GM12872 (cell line): ENCODE measurements around the gene MRPL39.

Experiments
- TF ChIP-seq, protein P1 (sequence below): IDR thresholded peaks from 3 replicates; pipeline ENCODE4 v1.5.1; 2011; ENCODE audit warnings: low read depth, mild to moderate bottlenecking, low read length, moderate library complexity; ENCODE audit not compliant: insufficient read depth

Gene MRPL39

DNA sequence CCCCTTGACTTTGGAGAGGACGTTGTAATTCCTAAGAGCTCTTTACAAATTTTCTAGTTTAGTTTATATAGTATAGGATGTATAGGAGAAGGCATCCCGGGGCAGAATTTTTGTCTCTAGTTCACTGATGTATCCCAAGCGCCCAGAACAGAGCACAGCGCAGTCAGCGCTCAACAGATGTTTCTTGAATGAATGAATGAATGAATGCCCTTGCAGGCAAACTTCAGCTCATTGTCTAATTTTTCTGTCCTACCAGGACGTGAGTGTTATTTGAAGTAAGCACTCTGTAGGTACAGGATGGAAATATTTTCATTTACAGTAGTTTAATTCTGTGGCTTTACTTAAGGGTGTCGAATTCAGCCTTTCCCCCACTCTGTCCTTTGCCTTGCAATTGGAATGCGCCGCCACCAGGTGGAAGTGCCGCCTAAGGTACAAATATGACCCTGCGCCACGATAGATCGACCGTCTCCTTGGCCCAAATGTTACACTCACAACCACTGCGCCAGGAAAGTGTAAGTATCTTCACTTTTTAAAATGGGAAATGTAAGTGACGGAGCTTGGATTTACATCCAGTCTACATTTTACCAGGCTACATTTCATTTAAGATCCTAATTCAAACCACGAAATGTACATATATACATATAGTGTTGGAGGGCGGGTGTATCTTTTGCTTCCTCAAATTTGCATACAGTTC, 910 bp upstream of the MRPL39 start:
- TF ChIP-seq, protein P1, sequence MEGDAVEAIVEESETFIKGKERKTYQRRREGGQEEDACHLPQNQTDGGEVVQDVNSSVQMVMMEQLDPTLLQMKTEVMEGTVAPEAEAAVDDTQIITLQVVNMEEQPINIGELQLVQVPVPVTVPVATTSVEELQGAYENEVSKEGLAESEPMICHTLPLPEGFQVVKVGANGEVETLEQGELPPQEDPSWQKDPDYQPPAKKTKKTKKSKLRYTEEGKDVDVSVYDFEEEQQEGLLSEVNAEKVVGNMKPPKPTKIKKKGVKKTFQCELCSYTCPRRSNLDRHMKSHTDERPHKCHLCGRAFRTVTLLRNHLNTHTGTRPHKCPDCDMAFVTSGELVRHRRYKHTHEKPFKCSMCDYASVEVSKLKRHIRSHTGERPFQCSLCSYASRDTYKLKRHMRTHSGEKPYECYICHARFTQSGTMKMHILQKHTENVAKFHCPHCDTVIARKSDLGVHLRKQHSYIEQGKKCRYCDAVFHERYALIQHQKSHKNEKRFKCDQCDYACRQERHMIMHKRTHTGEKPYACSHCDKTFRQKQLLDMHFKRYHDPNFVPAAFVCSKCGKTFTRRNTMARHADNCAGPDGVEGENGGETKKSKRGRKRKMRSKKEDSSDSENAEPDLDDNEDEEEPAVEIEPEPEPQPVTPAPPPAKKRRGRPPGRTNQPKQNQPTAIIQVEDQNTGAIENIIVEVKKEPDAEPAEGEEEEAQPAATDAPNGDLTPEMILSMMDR: peak; percentile 87

DNA sequence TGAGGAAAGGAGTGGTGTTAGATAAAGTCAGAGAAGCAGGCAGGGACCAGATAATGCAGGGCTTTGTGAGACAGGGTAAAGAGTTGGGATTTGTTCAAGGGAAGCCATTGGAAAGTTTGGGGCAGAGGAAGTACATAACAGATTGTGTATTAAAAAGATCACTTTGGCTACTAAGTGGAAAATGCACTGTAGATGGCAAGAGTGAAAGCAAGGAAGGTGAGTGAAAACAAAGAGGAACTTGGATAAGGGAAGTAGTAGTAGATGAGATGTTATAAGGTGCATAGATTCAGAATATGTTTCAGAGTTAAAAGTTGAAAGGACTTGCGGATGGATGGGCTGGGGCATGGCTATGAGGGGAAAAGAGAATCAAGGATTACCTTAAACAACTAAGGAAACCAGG, 17.4 kb downstream of the MRPL39 start:
- TF ChIP-seq, protein P1: no peak

DNA sequence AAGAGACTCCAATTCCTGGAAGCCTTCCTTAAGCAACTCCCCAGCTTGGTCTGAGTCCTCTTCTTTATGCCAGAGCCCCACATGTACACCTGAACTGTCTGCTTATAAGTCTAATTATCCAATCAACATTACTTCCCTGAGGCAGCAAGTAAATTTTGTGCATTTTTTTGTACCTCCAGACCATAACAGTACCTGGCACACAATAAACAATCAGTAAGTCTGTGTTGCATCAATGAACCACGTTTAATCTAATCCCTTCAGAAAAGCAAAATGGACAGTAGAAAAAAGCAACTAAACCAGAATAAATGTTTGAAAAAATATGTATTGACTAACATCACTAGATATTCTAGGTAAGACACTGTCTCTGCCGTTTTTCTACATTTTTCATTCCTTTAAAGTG, 20.5 kb downstream of the MRPL39 start:
- TF ChIP-seq, protein P1: no peak

DNA sequence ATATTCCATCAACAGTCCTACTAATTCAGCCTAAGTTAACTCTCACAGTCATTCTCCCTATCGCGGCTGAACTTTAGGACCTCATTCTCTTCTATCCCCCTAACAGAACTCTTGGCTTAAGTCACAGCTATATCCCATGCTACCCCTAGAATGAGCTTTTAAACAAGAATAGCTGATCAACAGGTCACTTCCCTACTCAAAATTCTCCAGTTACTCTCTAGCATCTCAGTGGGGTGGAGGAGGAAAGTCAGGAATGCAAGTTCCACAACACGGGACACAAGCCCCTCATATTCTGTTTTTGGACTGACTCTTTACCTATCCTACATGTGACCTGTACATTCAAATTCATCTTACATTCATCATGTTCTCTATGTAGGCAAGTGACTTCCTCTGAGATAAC, 21.0 kb downstream of the MRPL39 start:
- TF ChIP-seq, protein P1: no peak

DNA sequence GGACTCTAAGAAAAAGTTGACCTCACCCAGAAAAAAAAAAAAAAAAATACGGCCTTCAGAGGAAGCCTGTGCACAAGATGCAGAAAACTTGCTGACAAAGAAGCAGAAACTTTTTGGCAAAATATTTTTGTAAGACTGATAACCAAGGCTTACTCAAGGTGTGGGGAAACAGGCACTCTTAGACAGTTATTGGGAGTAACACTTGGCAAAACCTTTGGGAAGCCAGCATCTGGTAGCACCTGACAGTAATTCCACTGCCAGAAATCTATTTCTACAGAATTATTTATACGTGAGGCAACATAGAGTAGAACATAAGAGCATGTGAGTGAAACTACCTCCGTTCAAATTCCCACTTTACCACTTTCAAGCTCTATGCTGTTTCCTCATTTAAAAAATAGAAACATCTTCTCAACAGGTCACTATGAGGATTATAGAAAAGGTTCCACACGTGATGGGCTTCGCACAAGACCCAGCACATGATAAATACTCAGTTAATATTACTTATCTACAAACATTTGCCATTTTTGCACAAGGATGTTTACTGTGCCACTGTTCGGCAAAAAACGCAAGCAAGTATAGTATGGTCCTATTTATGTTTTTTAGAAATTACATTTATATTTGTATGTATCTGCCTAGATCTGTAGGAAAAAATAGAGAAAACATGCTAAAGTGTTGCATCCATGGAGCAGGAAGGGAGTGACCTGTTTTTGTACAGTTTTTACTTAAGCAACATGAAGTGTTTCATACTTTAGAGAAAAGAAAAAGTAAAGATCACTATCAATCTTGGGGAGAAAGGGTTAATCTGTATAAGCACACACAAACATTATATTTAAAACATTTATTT, 22.2 kb downstream of the MRPL39 start:
- TF ChIP-seq, protein P1: no peak

DNA sequence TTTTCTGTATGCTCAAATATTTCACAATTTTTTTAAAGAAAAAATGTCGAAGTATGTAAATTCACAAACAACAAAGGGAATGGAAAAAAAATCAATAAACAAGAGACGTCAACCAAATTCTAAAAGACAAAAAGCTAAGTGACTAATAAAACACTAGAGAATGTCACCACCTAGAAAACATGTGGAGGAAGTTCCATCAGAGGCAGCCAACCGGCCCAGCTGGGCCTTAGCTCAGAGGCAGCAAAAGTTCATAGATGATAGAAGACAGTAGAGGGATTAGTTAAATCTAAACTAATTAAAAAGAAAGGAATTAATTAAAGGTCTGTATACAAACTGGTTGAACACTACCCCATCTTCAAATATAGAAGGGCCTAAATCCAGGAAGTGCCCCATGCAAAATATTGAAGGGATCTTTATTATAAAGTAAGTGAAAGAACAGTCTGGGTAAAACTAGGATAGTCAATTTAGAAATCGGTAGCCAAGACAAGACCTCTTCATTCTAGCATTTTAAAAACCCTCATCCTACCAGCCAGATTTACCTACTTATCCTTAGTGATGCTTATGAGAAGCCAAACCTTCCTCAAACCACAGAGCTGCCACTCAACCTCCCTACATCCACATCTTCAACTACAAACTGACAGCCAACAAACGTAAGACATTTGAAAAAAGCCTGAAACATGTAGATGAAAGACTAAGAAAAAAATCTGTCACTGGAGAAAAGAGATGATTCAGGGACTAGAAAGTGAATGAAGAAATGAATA, 23.7 kb downstream of the MRPL39 start:
- TF ChIP-seq, protein P1: no peak

DNA sequence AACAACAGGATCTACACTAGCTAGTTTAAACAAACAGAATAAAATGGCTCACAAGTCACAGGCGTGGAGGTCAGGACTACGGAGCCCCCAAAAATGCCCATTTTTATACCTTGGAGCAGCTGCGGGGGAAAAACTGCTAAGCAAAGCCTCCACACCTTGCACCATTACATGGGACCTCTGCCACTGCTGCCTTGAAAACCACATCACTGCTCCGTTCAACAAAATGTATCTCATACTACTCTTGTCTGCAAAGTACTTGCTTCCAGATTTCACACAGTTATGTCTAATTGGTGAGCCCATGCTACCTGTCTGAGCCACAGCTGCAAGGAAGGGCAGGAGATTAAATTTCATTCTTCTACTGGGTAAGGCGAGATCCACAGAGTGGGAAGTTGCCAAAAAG, 24.4 kb downstream of the MRPL39 start:
- TF ChIP-seq, protein P1: no peak
